ENCODE data around the gene GEMIN7. TPM values are rescaled to one million over a fixed set of nuclear protein-coding genes. Genes with fewer than 3 reads are reported as not detected.

GEMIN7 gene
- total and polyA plus RNA-seq, 4 donors = 10.0 to 25.2 (median 19.4) TPM

- TF ChIP-seq CTCF (IDR thresholded peaks at IDR 0.05; ENCODE audit: low read depth, low read length, missing input control) (no peak), HNF4G (IDR thresholded peaks at IDR 0.05) (no peak), TAF1 (conservative IDR thresholded peaks at IDR 0.05) (no peak), YY1 (IDR thresholded peaks at IDR 0.05) (no peak), RAD21 (IDR thresholded peaks at IDR 0.05) (no peak), JUND (IDR thresholded peaks at IDR 0.05) (no peak), NR2F2 (IDR thresholded peaks at IDR 0.05) (peak; percentile 76)
Measured at GRCh38 chr19:45100846-45101252, 21.8 kb downstream of the GEMIN7 start (continued).

- Histone ChIP-seq H3K27me3 (ENCODE audit: control insufficient read depth in 4 of 4, insufficient read depth in 4 of 4, low read length in 3 of 4) (no peaks in the 10 kb centered on the region), H3K9me3 (ENCODE audit: control insufficient read depth in 4 of 4, low read length in 3 of 4) (no peaks in the 10 kb centered on the region), H3K36me3 (ENCODE audit: control insufficient read depth in 4 of 4, insufficient read depth in 3 of 4, low read depth in 1 of 4, low read length in 3 of 4) (no peaks in the 10 kb centered on the region), H3K4me1 (ENCODE audit: control insufficient read depth in 4 of 4, insufficient read depth in 4 of 4, low read length in 3 of 4) (peaks cover 12 to 40% (median 20%) of the 10 kb centered on the region in 4 donors), H3K9ac (ENCODE audit: low read depth in 1 of 2, low read length in 2 of 2) (no peak overlapping the region), H3K4me3 (ENCODE audit: low read depth in 1 of 3, low read length in 3 of 3) (no peak overlapping the region), H3K27ac (ENCODE audit: low read depth in 1 of 2, low read length in 2 of 2) (no peak overlapping the region)
- WGBS = 90% methylated on average over 8 of the region's 8 CpGs
- TF ChIP-seq CTCF (IDR thresholded peaks at IDR 0.05; ENCODE audit: low read depth, low read length, missing input control) = no peak
- TF ChIP-seq RAD21 (IDR thresholded peaks at IDR 0.05) = no peak
- no peak for DNase-seq (ENCODE audit: low spot score)
Measured at GRCh38 chr19:45101806-45102205, 22.7 kb downstream of the GEMIN7 start.

GRCh38 chr19:45102481-45102880 lies 23.4 kb downstream of the GEMIN7 start:
- H3K9ac ChIP-seq (ENCODE audit: low read depth in 1 of 2, low read length in 2 of 2) = no peak overlapping the region
- no peaks in the 10 kb centered on the region for H3K27me3 ChIP-seq (ENCODE audit: control insufficient read depth in 4 of 4, insufficient read depth in 4 of 4, low read length in 3 of 4)
- H3K27ac ChIP-seq (ENCODE audit: low read depth in 1 of 2, low read length in 2 of 2) = no peak overlapping the region
- TF ChIP-seq HNF4A (conservative IDR thresholded peaks at IDR 0.05) (no peak), EGR1 (IDR thresholded peaks at IDR 0.05; ENCODE audit: low read depth in 2 of 2) (no peak), NR2F2 (IDR thresholded peaks at IDR 0.05) (no peak), GABPA (IDR thresholded peaks at IDR 0.05 in 1 of 2, conservative IDR thresholded peaks at IDR 0.05 in 1 of 2) (no peak), FOXA2 (IDR thresholded peaks at IDR 0.05) (no peak), CTCF (IDR thresholded peaks at IDR 0.05; ENCODE audit: low read depth, low read length, missing input control) (no peak), RAD21 (IDR thresholded peaks at IDR 0.05) (no peak), RXRA (IDR thresholded peaks at IDR 0.05) (no peak), ZBTB33 (IDR thresholded peaks at IDR 0.05) (no peak), JUND (IDR thresholded peaks at IDR 0.05) (no peak), TAF1 (conservative IDR thresholded peaks at IDR 0.05) (no peak), HNF4G (IDR thresholded peaks at IDR 0.05) (no peak), YY1 (IDR thresholded peaks at IDR 0.05) (no peak), FOXA1 (IDR thresholded peaks at IDR 0.05) (no peak), SP1 (IDR thresholded peaks at IDR 0.05) (no peak), MAX (IDR thresholded peaks at IDR 0.05) (no peak), ATF3 (IDR thresholded peaks at IDR 0.05) (no peak), REST (IDR thresholded peaks at IDR 0.05) (no peak)
- DNase-seq (ENCODE audit: low spot score) = no peak
- WGBS = 95% methylated on average over 7 of the region's 7 CpGs
- peaks cover 12 to 33% (median 18%) of the 10 kb centered on the region in 4 donors for H3K4me1 ChIP-seq (ENCODE audit: control insufficient read depth in 4 of 4, insufficient read depth in 4 of 4, low read length in 3 of 4)
- no peak overlapping the region for H3K4me3 ChIP-seq (ENCODE audit: low read depth in 1 of 3, low read length in 3 of 3)
- no peaks in the 10 kb centered on the region for H3K36me3 ChIP-seq (ENCODE audit: control insufficient read depth in 4 of 4, insufficient read depth in 3 of 4, low read depth in 1 of 4, low read length in 3 of 4)
- no peaks in the 10 kb centered on the region for H3K9me3 ChIP-seq (ENCODE audit: control insufficient read depth in 4 of 4, low read length in 3 of 4)
